K562 (cell line): ENCODE measurements around the gene ANXA7.
"Not testable (repeated sequence)": the region's sequence is repeated elsewhere in the genome, so short reads cannot be mapped to it uniquely, and the experiment has no call there.

Experiments used
- E2F1 ChIP-seq: sonication (generic); formaldehyde crosslinking; IDR thresholded peaks from 2 replicates; pipeline ENCODE4 v1.8.1; 2023; ENCODE audit warnings: mild to moderate bottlenecking, missing genetic modification reagents, moderate library complexity
- ETS1 ChIP-seq: conservative IDR thresholded peaks from 2 replicates; pipeline ENCODE4 v1.6.1; 2011; ENCODE audit warnings: low read depth, mild to moderate bottlenecking, low read length; ENCODE audit not compliant: control insufficient read depth
- GATAD2B ChIP-seq: fragments of 450-650 bp; IDR thresholded peaks from 2 replicates; pipeline ENCODE4 v1.6.1; 2017; ENCODE audit warnings: mild to moderate bottlenecking, borderline replicate concordance
- HDAC2 ChIP-seq: fragments of 450-650 bp; IDR thresholded peaks from 2 replicates; pipeline ENCODE4 v1.6.1; 2016; ENCODE audit warnings: mild to moderate bottlenecking
- NR0B1 ChIP-seq: fragments of 450-650 bp; IDR thresholded peaks from one replicate; pipeline ENCODE4 v1.6.1; 2018; ENCODE audit warnings: mild to moderate bottlenecking, moderate library complexity; ENCODE audit not compliant: partially characterized antibody
- PHF8 ChIP-seq: fragments of 200-600 bp; sonication (generic); IDR thresholded peaks from 2 replicates; pipeline ENCODE4 v1.6.1; 2012; ENCODE audit warnings: mixed run types, mild to moderate bottlenecking, inconsistent platforms, low read length, moderate library complexity, borderline replicate concordance
- POLR2G ChIP-seq: fragments of 200-400 bp; formaldehyde crosslinking; IDR thresholded peaks from 2 replicates; pipeline ENCODE4 v1.6.1; 2017; ENCODE audit warnings: low read depth, mild to moderate bottlenecking, antibody characterized with exemption, low read length, moderate library complexity
- TAF1 ChIP-seq: IDR thresholded peaks from 2 replicates; pipeline ENCODE4 v1.6.1; 2011; ENCODE audit warnings: mild to moderate bottlenecking, low read length, moderate library complexity; ENCODE audit not compliant: insufficient read depth, control insufficient read depth, severe bottlenecking; ENCODE audit errors: extremely low read depth
- ZBTB49 ChIP-seq: sonication (generic); formaldehyde crosslinking; IDR thresholded peaks from 2 replicates; pipeline ENCODE4 v1.8.0; 2022; ENCODE audit warnings: missing genetic modification reagents, mild to moderate bottlenecking, borderline replicate concordance
- ZBTB7A ChIP-seq: IDR thresholded peaks from 2 replicates; pipeline ENCODE4 v1.6.1; 2011; ENCODE audit warnings: low read depth, mild to moderate bottlenecking, low read length, moderate library complexity, borderline replicate concordance; ENCODE audit not compliant: control insufficient read depth
- ZKSCAN8 ChIP-seq: fragments of 200-800 bp; sonication (Bioruptor generic); IDR thresholded peaks from 2 replicates; pipeline ENCODE4 v1.6.1; 2016; ENCODE audit warnings: missing genetic modification characterization, missing compliant biosample characterization
- TF ChIP-seq, protein P1 (sequence below), 3 experiments: IDR thresholded peaks in 2 of 3; conservative IDR thresholded peaks in 1 of 3; 2 replicates each; pipeline ENCODE4 v1.5.1; 2011 to 2012; ENCODE audit warnings: low read length in 3 of 3, mild to moderate bottlenecking in 3 of 3, control low read depth in 2 of 3, improper control_type of control experiment in 1 of 3, inconsistent platforms in 1 of 3, low read depth in 1 of 3, mixed read lengths in 1 of 3, moderate library complexity in 1 of 3; ENCODE audit not compliant: insufficient read depth in 2 of 3

DNA sequence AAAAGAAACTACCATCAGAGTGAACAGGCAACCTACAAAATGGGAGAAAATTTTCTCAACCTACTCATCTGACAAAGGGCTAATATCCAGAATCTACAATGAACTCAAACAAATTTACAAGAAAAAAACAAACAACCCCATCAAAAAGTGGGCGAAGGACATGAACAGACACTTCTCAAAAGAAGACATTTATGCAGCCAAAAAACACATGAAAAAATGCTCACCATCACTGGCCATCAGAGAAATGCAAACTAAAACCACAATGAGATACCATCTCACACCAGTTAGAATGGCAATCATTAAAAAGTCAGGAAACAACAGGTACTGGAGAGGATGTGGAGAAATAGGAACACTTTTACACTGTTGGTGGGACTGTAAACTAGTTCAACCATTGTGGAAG, 85.3 kb downstream of the ANXA7 start:
- not testable (repeated sequence) for TF ChIP-seq ZBTB49 (CRISPR knock-in tag); ETS1; ZBTB7A; TAF1; POLR2G; ZKSCAN8 (CRISPR knock-in tag); NR0B1; GATAD2B; HDAC2; E2F1 (CRISPR knock-in tag); PHF8
- TF ChIP-seq, protein P1, sequence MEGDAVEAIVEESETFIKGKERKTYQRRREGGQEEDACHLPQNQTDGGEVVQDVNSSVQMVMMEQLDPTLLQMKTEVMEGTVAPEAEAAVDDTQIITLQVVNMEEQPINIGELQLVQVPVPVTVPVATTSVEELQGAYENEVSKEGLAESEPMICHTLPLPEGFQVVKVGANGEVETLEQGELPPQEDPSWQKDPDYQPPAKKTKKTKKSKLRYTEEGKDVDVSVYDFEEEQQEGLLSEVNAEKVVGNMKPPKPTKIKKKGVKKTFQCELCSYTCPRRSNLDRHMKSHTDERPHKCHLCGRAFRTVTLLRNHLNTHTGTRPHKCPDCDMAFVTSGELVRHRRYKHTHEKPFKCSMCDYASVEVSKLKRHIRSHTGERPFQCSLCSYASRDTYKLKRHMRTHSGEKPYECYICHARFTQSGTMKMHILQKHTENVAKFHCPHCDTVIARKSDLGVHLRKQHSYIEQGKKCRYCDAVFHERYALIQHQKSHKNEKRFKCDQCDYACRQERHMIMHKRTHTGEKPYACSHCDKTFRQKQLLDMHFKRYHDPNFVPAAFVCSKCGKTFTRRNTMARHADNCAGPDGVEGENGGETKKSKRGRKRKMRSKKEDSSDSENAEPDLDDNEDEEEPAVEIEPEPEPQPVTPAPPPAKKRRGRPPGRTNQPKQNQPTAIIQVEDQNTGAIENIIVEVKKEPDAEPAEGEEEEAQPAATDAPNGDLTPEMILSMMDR (IDR thresholded peaks at IDR 0.05 in 2 of 3, conservative IDR thresholded peaks at IDR 0.05 in 1 of 3; ENCODE audit: insufficient read depth in 2 of 3, low read depth in 1 of 3, low read length in 3 of 3), result not testable (repeated sequence)
